SK-N-SH (cell line): Measurements from ENCODE around the gene DNAAF9. TPM values are rescaled to one million over a fixed set of nuclear protein-coding genes. Genes with fewer than 3 reads are reported as not detected.

Source experiments
- CTCF ChIA-PET: fragments of 300-600, 350-600 bp; formaldehyde crosslinking; extraction: SDS; loops from one replicate; lab custom pipeline; 2021; lab: Yijun Ruan, JAX
- POLR2A ChIA-PET: fragments of 350-600 bp; sonication (Branson Sonifier 250); formaldehyde crosslinking; extraction: SDS; loops from one replicate; lab custom pipeline; 2020; ENCODE audit warnings: antibody characterized with exemption, inconsistent platforms; lab: Yijun Ruan, JAX
- DNase-seq: peaks from one replicate; pipeline ENCODE4 v3.0.0; 2012
- H2AFZ ChIP-seq: fragments of 200-600 bp; sonication (generic); 2 replicates; pipeline ENCODE4 v1.8.1; 2016; ENCODE audit warnings: antibody characterized with exemption, mild to moderate bottlenecking, low read depth
- H3F3A ChIP-seq: fragments of 200-600 bp; sonication (generic); replicated peaks from 2 replicates; pipeline ENCODE3; 2016; ENCODE audit warnings: antibody characterized with exemption, mild to moderate bottlenecking; ENCODE audit not compliant: insufficient read depth
- H3K27ac ChIP-seq, 2 experiments: fragments of 200-500 bp in 1 of 2; fragments of 200-600 bp in 1 of 2; sonication (Bioruptor generic) in 1 of 2; sonication (generic), shearing (Covaris generic) in 1 of 2; 2 replicates each; pipeline versions ENCODE4 v1.5.1 to v1.6.1; 2014 to 2016; ENCODE audit warnings: low read depth in 2 of 2, inconsistent platforms in 1 of 2, low read length in 1 of 2, mild to moderate bottlenecking in 1 of 2, mixed read lengths in 1 of 2
- H3K27me3 ChIP-seq: fragments of 200-600 bp; sonication (generic), shearing (Covaris generic); 2 replicates; pipeline ENCODE4 v1.6.1; 2016; ENCODE audit warnings: mixed run types; ENCODE audit not compliant: insufficient read depth
- H3K36me3 ChIP-seq, 2 experiments: fragments of 200-500 bp in 1 of 2; fragments of 200-600 bp in 1 of 2; sonication (Bioruptor generic) in 1 of 2; sonication (generic) in 1 of 2; replicated peaks in 1 of 2; 2 replicates each; pipeline versions ENCODE3 to v1.5.1; 2014 to 2016; ENCODE audit warnings: low read length in 1 of 2, mild to moderate bottlenecking in 1 of 2; ENCODE audit not compliant: insufficient read depth in 2 of 2, control insufficient read depth in 1 of 2
- H3K4me1 ChIP-seq, 2 experiments: fragments of 200-500 bp in 1 of 2; fragments of 200-600 bp in 1 of 2; sonication (Bioruptor generic) in 1 of 2; sonication (generic), shearing (Covaris generic) in 1 of 2; 2 replicates each; pipeline versions ENCODE4 v1.5.1 to v1.6.1; 2014 to 2016; ENCODE audit warnings: low read depth in 1 of 2, low read length in 1 of 2, mixed run types in 1 of 2; ENCODE audit not compliant: insufficient read depth in 2 of 2, control insufficient read depth in 1 of 2
- H3K4me2 ChIP-seq: fragments of 200-600 bp; sonication (generic), shearing (Covaris generic); 2 replicates; pipeline ENCODE4 v1.6.1; 2017; ENCODE audit warnings: mixed run types
- H3K4me3 ChIP-seq, 2 experiments: fragments of 200-500 bp in 1 of 2; fragments of 200-600 bp in 1 of 2; sonication (Bioruptor generic) in 1 of 2; sonication (generic), shearing (Covaris generic) in 1 of 2; 2 replicates each; pipeline versions ENCODE4 v1.5.1 to v1.8.1; 2014 to 2016; ENCODE audit warnings: low read depth in 2 of 2, inconsistent platforms in 1 of 2, low read length in 1 of 2, mild to moderate bottlenecking in 1 of 2, mixed read lengths in 1 of 2, moderate library complexity in 1 of 2
- H3K79me2 ChIP-seq: fragments of 200-600 bp; sonication (generic); 2 replicates; pipeline ENCODE4 v1.8.1; 2017; ENCODE audit warnings: mild to moderate bottlenecking; ENCODE audit not compliant: insufficient read depth
- H3K9ac ChIP-seq: fragments of 200-600 bp; sonication (generic); 2 replicates; pipeline ENCODE4 v1.6.1; 2017; ENCODE audit warnings: mixed run types
- H3K9me2 ChIP-seq: fragments of 200-600 bp; sonication (generic); 2 replicates; pipeline ENCODE4 v1.6.1; 2017; ENCODE audit warnings: mixed run types
- H3K9me3 ChIP-seq: fragments of 200-600 bp; sonication (generic); 2 replicates; pipeline ENCODE4 v1.6.1; 2017; ENCODE audit warnings: mixed run types, mild to moderate bottlenecking, moderate library complexity
- H4K20me1 ChIP-seq: fragments of 200-600 bp; sonication (generic); 2 replicates; pipeline ENCODE4 v1.6.1; 2017; ENCODE audit warnings: mild to moderate bottlenecking, mixed run types; ENCODE audit not compliant: insufficient read depth
- CHD2 ChIP-seq: fragments of 150-350 bp; IDR thresholded peaks from 2 replicates; pipeline ENCODE4 v1.6.1; 2018; ENCODE audit warnings: low read length; ENCODE audit not compliant: partially characterized antibody
- CTCF ChIP-seq: fragments of 200-600 bp; sonication (generic); IDR thresholded peaks from 2 replicates; pipeline ENCODE4 v1.6.1; 2017; ENCODE audit warnings: antibody characterized with exemption, mild to moderate bottlenecking, moderate library complexity
- EP300 ChIP-seq, 2 experiments: IDR thresholded peaks; 2 replicates each; pipeline versions ENCODE4 v1.4.0 to v1.6.1; 2012; ENCODE audit warnings: borderline replicate concordance in 1 of 2, low read depth in 1 of 2, low read length in 1 of 2
- FOXJ3 ChIP-seq: sonication (generic); formaldehyde crosslinking; IDR thresholded peaks from 2 replicates; pipeline ENCODE4 v1.5.1; 2020; ENCODE audit warnings: mild to moderate bottlenecking, missing genetic modification reagents
- FOXM1 ChIP-seq: IDR thresholded peaks from 2 replicates; pipeline ENCODE4 v1.4.0; 2012; ENCODE audit warnings: low read depth, mild to moderate bottlenecking
- GABPA ChIP-seq: IDR thresholded peaks from 2 replicates; pipeline ENCODE4 v1.4.0; 2012; ENCODE audit warnings: low read depth, mild to moderate bottlenecking
- JUND ChIP-seq: IDR thresholded peaks from 2 replicates; pipeline ENCODE4 v1.4.0; 2012
- MAX ChIP-seq: IDR thresholded peaks from 2 replicates; pipeline ENCODE4 v1.4.0; 2012; ENCODE audit warnings: low read depth
- PBX3 ChIP-seq: IDR thresholded peaks from 2 replicates; pipeline ENCODE4; 2012
- POLR2AphosphoS5 ChIP-seq: IDR thresholded peaks from 2 replicates; pipeline ENCODE4 v1.6.1; 2012; ENCODE audit warnings: low read depth, low read length
- RAD21 ChIP-seq: IDR thresholded peaks from 2 replicates; pipeline ENCODE4 v1.6.1; 2012; ENCODE audit warnings: mild to moderate bottlenecking, low read length
- RCOR1 ChIP-seq: fragments of 150-350 bp; IDR thresholded peaks from 2 replicates; pipeline ENCODE4 v1.6.1; 2017; ENCODE audit warnings: antibody characterized with exemption, low read length
- REST ChIP-seq: IDR thresholded peaks from 2 replicates; pipeline ENCODE4 v1.6.1; 2012; ENCODE audit warnings: mild to moderate bottlenecking, low read depth, low read length, moderate library complexity
- RXRA ChIP-seq: IDR thresholded peaks from 2 replicates; pipeline ENCODE4 v1.4.0; 2012; ENCODE audit warnings: low read depth, mild to moderate bottlenecking, borderline replicate concordance
- SMC3 ChIP-seq: IDR thresholded peaks from 2 replicates; pipeline ENCODE4 v1.6.1; 2012; ENCODE audit warnings: low read depth, low read length, improper control_type of control experiment
- TAF1 ChIP-seq: IDR thresholded peaks from 2 replicates; pipeline ENCODE4 v1.6.1; 2012; ENCODE audit warnings: low read depth, mild to moderate bottlenecking, low read length, moderate library complexity, borderline replicate concordance
- TCF12 ChIP-seq: IDR thresholded peaks from 2 replicates; pipeline ENCODE4 v1.4.0; 2012
- USF1 ChIP-seq: IDR thresholded peaks from 2 replicates; pipeline ENCODE4 v1.4.0; 2012; ENCODE audit warnings: low read depth, borderline replicate concordance
- USF2 ChIP-seq: fragments of 150-350 bp; IDR thresholded peaks from 2 replicates; pipeline ENCODE4 v1.6.1; 2017; ENCODE audit warnings: antibody characterized with exemption, low read length, low read depth, borderline replicate concordance
- ZBTB33 ChIP-seq: IDR thresholded peaks from 2 replicates; pipeline ENCODE4 v1.4.0; 2012; ENCODE audit warnings: low read depth, borderline replicate concordance
- WGBS: methylation state at CpG from one replicate; pipeline ENCODE4 v1.1.6; 2017; ENCODE audit warnings: low lambda C conversion rate; 5-methylcytosine and 5-hydroxymethylcytosine counted together
- polyA plus RNA-seq, 3 experiments: library from polyadenylated mRNA; depleted of rRNA; stranded (reverse); fragments of >200 nt; gene quantifications; 2 replicates each; pipeline ENCODE4 v1.2.3, GENCODE V29; 2012

The DNAAF9 gene
- polyA plus RNA-seq, 1 of the 3 experiments (the other 2 are of a cell fraction) = 5.5 TPM

GRCh38 chr20:3456648-3457047 lies 49.2 kb upstream of the DNAAF9 start:
- Histone ChIP-seq H3K4me2 (no peak overlapping the region), H3F3A (no peaks in the 10 kb centered on the region), H3K27me3 (no peaks in the 10 kb centered on the region; the same call in 1 of the 2 replicates), H3K4me1 (peaks cover 0 to 7% of the 10 kb centered on the region in 2 experiments; a peak in 2 of 4 replicates), H3K4me3 (no peak overlapping the region), H4K20me1 (no peaks in the 10 kb centered on the region), H2AFZ (no peak overlapping the region), H3K79me2 (no peaks in the 10 kb centered on the region), H3K27ac (no peak overlapping the region), H3K9ac (no peak overlapping the region), H3K9me3 (no peaks in the 10 kb centered on the region), H3K9me2 (no peaks in the 10 kb centered on the region), H3K36me3 (no peaks in the 10 kb centered on the region)
- WGBS = 13% methylated on average over 4 of the region's 4 CpGs
- ChIA-PET POLR2A (no interaction called here), CTCF (interaction anchor here (1.2 kb wide), 1 partner anchor 239 kb away, joined by 3 read pairs; no protein-coding TSS in a partner anchor)
- DNase-seq = no peak
- TF ChIP-seq CTCF = no peak
- no peak for TF ChIP-seq REST
- TF ChIP-seq ZBTB33 = no peak
- TF ChIP-seq FOXJ3 (CRISPR knock-in tag) = no peak
- TF ChIP-seq PBX3 = no peak
- TF ChIP-seq POLR2AphosphoS5 = no peak
- no peak for TF ChIP-seq EP300 (IDR thresholded peaks at IDR 0.05; ENCODE audit: borderline replicate concordance in 1 of 2, low read depth in 1 of 2, low read length in 1 of 2)
- TF ChIP-seq RCOR1 = no peak
- TF ChIP-seq FOXM1 = no peak
- TF ChIP-seq TCF12 = no peak
- TF ChIP-seq MAX = no peak
- no peak for TF ChIP-seq RXRA
- no peak for TF ChIP-seq TAF1
- TF ChIP-seq USF2 = no peak
- TF ChIP-seq RAD21 = no peak
- TF ChIP-seq GABPA = no peak
- no peak for TF ChIP-seq USF1
- TF ChIP-seq SMC3 = no peak
- no peak for TF ChIP-seq CHD2
- no peak for TF ChIP-seq JUND
